ENCODE data around the gene C1QB.

The C1QB gene

GRCh38 chr1:22637907-22638445 is 15.1 kb upstream of the C1QB start:
- H3K9ac ChIP-seq, result no peak overlapping the region
- H3K4me1 ChIP-seq, result no peaks in the 10 kb centered on the region
- TF ChIP-seq, protein P1, sequence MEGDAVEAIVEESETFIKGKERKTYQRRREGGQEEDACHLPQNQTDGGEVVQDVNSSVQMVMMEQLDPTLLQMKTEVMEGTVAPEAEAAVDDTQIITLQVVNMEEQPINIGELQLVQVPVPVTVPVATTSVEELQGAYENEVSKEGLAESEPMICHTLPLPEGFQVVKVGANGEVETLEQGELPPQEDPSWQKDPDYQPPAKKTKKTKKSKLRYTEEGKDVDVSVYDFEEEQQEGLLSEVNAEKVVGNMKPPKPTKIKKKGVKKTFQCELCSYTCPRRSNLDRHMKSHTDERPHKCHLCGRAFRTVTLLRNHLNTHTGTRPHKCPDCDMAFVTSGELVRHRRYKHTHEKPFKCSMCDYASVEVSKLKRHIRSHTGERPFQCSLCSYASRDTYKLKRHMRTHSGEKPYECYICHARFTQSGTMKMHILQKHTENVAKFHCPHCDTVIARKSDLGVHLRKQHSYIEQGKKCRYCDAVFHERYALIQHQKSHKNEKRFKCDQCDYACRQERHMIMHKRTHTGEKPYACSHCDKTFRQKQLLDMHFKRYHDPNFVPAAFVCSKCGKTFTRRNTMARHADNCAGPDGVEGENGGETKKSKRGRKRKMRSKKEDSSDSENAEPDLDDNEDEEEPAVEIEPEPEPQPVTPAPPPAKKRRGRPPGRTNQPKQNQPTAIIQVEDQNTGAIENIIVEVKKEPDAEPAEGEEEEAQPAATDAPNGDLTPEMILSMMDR (IDR thresholded peaks at IDR 0.05), result no peak
- no peaks in the 10 kb centered on the region for H3K9me3 ChIP-seq (ENCODE audit: control insufficient read depth, low read length)
- H3K27me3 ChIP-seq (ENCODE audit: control insufficient read depth, insufficient read depth, low read length), result peaks cover 2% of the 10 kb centered on the region
- H3K4me2 ChIP-seq (ENCODE audit: low read length), result no peak overlapping the region
- H3K27ac ChIP-seq, result no peak overlapping the region
- no peaks in the 10 kb centered on the region for H3K36me3 ChIP-seq (ENCODE audit: control insufficient read depth, insufficient read depth, low read length)
- H2AFZ ChIP-seq, result no peak overlapping the region
- H3K4me3 ChIP-seq (ENCODE audit: low read depth, low read length), result no peak overlapping the region
- H3K79me2 ChIP-seq, result no peaks in the 10 kb centered on the region

GRCh38 chr1:22638476-22639234 is 14.4 kb upstream of the C1QB start:
- no peaks in the 10 kb centered on the region for H3K4me1 ChIP-seq
- no peak overlapping the region for H3K27ac ChIP-seq
- peaks cover 2% of the 10 kb centered on the region for H3K27me3 ChIP-seq (ENCODE audit: control insufficient read depth, insufficient read depth, low read length)
- H3K4me3 ChIP-seq (ENCODE audit: low read depth, low read length), result no peak overlapping the region
- H3K9ac ChIP-seq, result no peak overlapping the region
- no peaks in the 10 kb centered on the region for H3K9me3 ChIP-seq (ENCODE audit: control insufficient read depth, low read length)
- H3K4me2 ChIP-seq (ENCODE audit: low read length), result no peak overlapping the region
- TF ChIP-seq, protein P1 (IDR thresholded peaks at IDR 0.05), result no peak
- H3K36me3 ChIP-seq (ENCODE audit: control insufficient read depth, insufficient read depth, low read length), result no peaks in the 10 kb centered on the region
- H3K79me2 ChIP-seq, result no peaks in the 10 kb centered on the region
- no peak overlapping the region for H2AFZ ChIP-seq

- no peak overlapping the region for H3K4me2 ChIP-seq (ENCODE audit: low read length)
- H2AFZ ChIP-seq, result no peak overlapping the region
- peaks cover 2% of the 10 kb centered on the region for H3K27me3 ChIP-seq (ENCODE audit: control insufficient read depth, insufficient read depth, low read length)
- H3K4me3 ChIP-seq (ENCODE audit: low read depth, low read length), result no peak overlapping the region
- H3K4me1 ChIP-seq, result no peaks in the 10 kb centered on the region
- H3K27ac ChIP-seq, result no peak overlapping the region
- H3K36me3 ChIP-seq (ENCODE audit: control insufficient read depth, insufficient read depth, low read length), result no peaks in the 10 kb centered on the region
- H3K79me2 ChIP-seq, result no peaks in the 10 kb centered on the region
- H3K9ac ChIP-seq, result no peak overlapping the region
- H3K9me3 ChIP-seq (ENCODE audit: control insufficient read depth, low read length), result no peaks in the 10 kb centered on the region
- TF ChIP-seq, protein P1 (IDR thresholded peaks at IDR 0.05), result no peak
These were observed 13.8 kb upstream of the C1QB start for GRCh38 chr1:22639286-22639685.

GRCh38 chr1:22641247-22641646 is 11.8 kb upstream of the C1QB start:
- no peak overlapping the region for H3K27ac ChIP-seq
- TF ChIP-seq, protein P1 (IDR thresholded peaks at IDR 0.05), result no peak
- H3K79me2 ChIP-seq, result no peaks in the 10 kb centered on the region
- H3K9ac ChIP-seq, result no peak overlapping the region
- H3K4me2 ChIP-seq (ENCODE audit: low read length), result no peak overlapping the region
- no peak overlapping the region for H2AFZ ChIP-seq
- H3K27me3 ChIP-seq (ENCODE audit: control insufficient read depth, insufficient read depth, low read length), result peaks cover 2% of the 10 kb centered on the region
- no peaks in the 10 kb centered on the region for H3K36me3 ChIP-seq (ENCODE audit: control insufficient read depth, insufficient read depth, low read length)
- no peaks in the 10 kb centered on the region for H3K9me3 ChIP-seq (ENCODE audit: control insufficient read depth, low read length)
- H3K4me1 ChIP-seq, result no peaks in the 10 kb centered on the region
- no peak overlapping the region for H3K4me3 ChIP-seq (ENCODE audit: low read depth, low read length)

Measured in parathyroid adenoma (tissue), 2 donors.